GM23338 (cell line): ENCODE measurements around the gene MMP19. TPM values are rescaled to one million over a fixed set of nuclear protein-coding genes. Genes with fewer than 3 reads are reported as not detected.

Experiments
- ATAC-seq: fragments of 200-7000 bp; cut with Tn5 transposase; 3 replicates; pipeline ENCODE4 v1.9.1; 2020
- DNase-seq: peaks from one replicate; pipeline ENCODE4 v3.0.0-alpha.2; 2015; ENCODE audit warnings: low spot score
- H2AFZ ChIP-seq: fragments of 200-600 bp; sonication (generic); 2 replicates; pipeline ENCODE4 v1.8.0; 2016; ENCODE audit warnings: antibody characterized with exemption, mild to moderate bottlenecking, moderate library complexity
- H3F3A ChIP-seq: fragments of 200-600 bp; sonication (generic); replicated peaks from 2 replicates; pipeline ENCODE4 v1.8.0; 2017; ENCODE audit warnings: antibody characterized with exemption, mixed run types, low read depth
- H3K27ac ChIP-seq: fragments of 200-600 bp; sonication (generic); 2 replicates; pipeline ENCODE4 v1.6.1; 2016; ENCODE audit warnings: low read depth
- H3K27me3 ChIP-seq: fragments of 200-600 bp; sonication (generic); 2 replicates; pipeline ENCODE4 v1.8.0; 2016; ENCODE audit warnings: mild to moderate bottlenecking, mixed run types, moderate library complexity; ENCODE audit not compliant: insufficient read depth
- H3K36me3 ChIP-seq: fragments of 200-600 bp; sonication (generic); 2 replicates; pipeline ENCODE4 v1.8.0; 2016; ENCODE audit warnings: mild to moderate bottlenecking; ENCODE audit not compliant: insufficient read depth
- H3K4me1 ChIP-seq: fragments of 200-600 bp; sonication (generic); 2 replicates; pipeline ENCODE4 v1.8.0; 2016; ENCODE audit warnings: mild to moderate bottlenecking, moderate library complexity; ENCODE audit not compliant: insufficient read depth
- H3K4me2 ChIP-seq: fragments of 200-600 bp; sonication (generic); 2 replicates; pipeline ENCODE4 v1.7.1; 2017; ENCODE audit warnings: mixed run types
- H3K4me3 ChIP-seq: fragments of 200-600 bp; sonication (generic); 2 replicates; pipeline ENCODE4 v1.6.1; 2016; ENCODE audit warnings: mixed run types
- H3K79me2 ChIP-seq: fragments of 200-600 bp; sonication (generic); replicated peaks from 2 replicates; pipeline ENCODE4 v1.8.0; 2017; ENCODE audit warnings: mild to moderate bottlenecking; ENCODE audit not compliant: insufficient read depth
- H3K9me2 ChIP-seq: fragments of 200-600 bp; sonication (generic); 2 replicates; pipeline ENCODE4 v1.8.0; 2017; ENCODE audit not compliant: insufficient read depth
- H4K20me1 ChIP-seq: fragments of 200-600 bp; sonication (generic); replicated peaks from 2 replicates; pipeline ENCODE4 v1.8.0; 2017; ENCODE audit warnings: mild to moderate bottlenecking; ENCODE audit not compliant: insufficient read depth
- H3K27ac Mint-ChIP-seq: 2 replicates; pipeline ENCODE4 v1.8.0; 2020; ENCODE audit warnings: inconsistent platforms, mild to moderate bottlenecking, moderate library complexity, mixed read lengths
- H3K27me3 Mint-ChIP-seq: 3 replicates; pipeline ENCODE4 v1.8.0; 2022; ENCODE audit warnings: low read depth, mild to moderate bottlenecking, moderate library complexity, mixed read lengths, inconsistent platforms; ENCODE audit not compliant: insufficient read depth, poor library complexity
- H3K36me3 Mint-ChIP-seq: 3 replicates; pipeline ENCODE4 v1.8.0; 2021; ENCODE audit warnings: low read depth, mild to moderate bottlenecking, inconsistent platforms, moderate library complexity, mixed read lengths
- H3K4me1 Mint-ChIP-seq: 3 replicates; pipeline ENCODE4 v1.8.0; 2020; ENCODE audit warnings: mild to moderate bottlenecking, inconsistent platforms, mixed read lengths
- H3K4me3 Mint-ChIP-seq: 3 replicates; pipeline ENCODE4 v1.8.0; 2021; ENCODE audit warnings: moderate library complexity, mild to moderate bottlenecking, inconsistent platforms, mixed read lengths
- H3K9me3 Mint-ChIP-seq: 3 replicates; pipeline ENCODE4 v1.8.0; 2020; ENCODE audit warnings: moderate library complexity, mild to moderate bottlenecking, inconsistent platforms, mixed read lengths
- CTCF ChIP-seq, 2 experiments: fragments of 200-600 bp in 1 of 2; sonication (generic) in 1 of 2; conservative IDR thresholded peaks; 2 replicates each; pipeline versions ENCODE4 v1.5.1 to v1.6.1; 2016 to 2017; ENCODE audit warnings: antibody characterized with exemption in 2 of 2, low read depth in 2 of 2, mild to moderate bottlenecking in 2 of 2, moderate library complexity in 1 of 2
- EZH2 ChIP-seq: fragments of 200-600 bp; sonication (generic); IDR thresholded peaks from one replicate; pipeline ENCODE4 v1.8.0; 2017; ENCODE audit warnings: antibody characterized with exemption, mild to moderate bottlenecking, low read depth; ENCODE audit not compliant: unreplicated experiment
- EZH2phosphoT487 ChIP-seq: fragments of 200-600 bp; sonication (generic); IDR thresholded peaks from one replicate; pipeline ENCODE4 v1.8.1; 2018; ENCODE audit warnings: antibody characterized with exemption; ENCODE audit not compliant: unreplicated experiment
- JUNB ChIP-seq: IDR thresholded peaks from one replicate; pipeline ENCODE4 v1.6.1; 2016; ENCODE audit warnings: antibody characterized with exemption; ENCODE audit not compliant: unreplicated experiment
- NANOG ChIP-seq: IDR thresholded peaks from 2 replicates; pipeline ENCODE4 v1.6.1; 2016; ENCODE audit warnings: antibody characterized with exemption, borderline replicate concordance
- POLR2AphosphoS5 ChIP-seq: IDR thresholded peaks from 2 replicates; pipeline ENCODE4 v1.6.1; 2016; ENCODE audit warnings: antibody characterized with exemption, low read depth
- REST ChIP-seq: IDR thresholded peaks from one replicate; pipeline ENCODE4 v1.6.1; 2018; ENCODE audit warnings: antibody characterized with exemption; ENCODE audit not compliant: unreplicated experiment
- STAT1 ChIP-seq: IDR thresholded peaks from one replicate; pipeline ENCODE4 v1.6.1; 2016; ENCODE audit warnings: antibody characterized with exemption; ENCODE audit not compliant: unreplicated experiment
- ZNF114 ChIP-seq: fragments of 250-450 bp; sonication (Bioruptor Pico); IDR thresholded peaks from 2 replicates; pipeline ENCODE4 v1.5.0; 2020; ENCODE audit warnings: mild to moderate bottlenecking, moderate library complexity
- ZNF331 ChIP-seq: fragments of 250-450 bp; sonication (Bioruptor Pico); IDR thresholded peaks from 2 replicates; pipeline ENCODE4 v1.5.0; 2020; ENCODE audit warnings: low read depth, mild to moderate bottlenecking, moderate library complexity
- polyA plus RNA-seq: library from polyadenylated mRNA; unstranded; fragments of >200 nt; fragmentation: Nextera tagmentation; extraction: Ambion mirVana; gene quantifications from 2 replicates; pipeline ENCODE4 v1.2.1, GENCODE V29; 2016
- total RNA-seq: library from RNA; depleted of rRNA; stranded (reverse); fragments of >200 nt; shearing (Covaris generic); gene quantifications from 2 replicates; pipeline ENCODE4 v1.2.3, GENCODE V29; 2014
- TF ChIP-seq, protein P1 (sequence below): IDR thresholded peaks from 2 replicates; pipeline ENCODE4 v1.6.1; 2016; ENCODE audit warnings: antibody characterized with exemption

The MMP19 gene
- total and polyA plus RNA-seq, 2 experiments from 2014 or later: 1.4 to 1.5 TPM

- Histone ChIP-seq H3K79me2 (peaks cover 100% of the 10 kb centered on the region), H3K36me3 (peaks cover 9% of the 10 kb centered on the region; the same call in 1 of the 2 replicates), H3K4me1 (peaks cover 21% of the 10 kb centered on the region), H4K20me1 (peaks cover 66% of the 10 kb centered on the region), H3K9me2 (no peaks in the 10 kb centered on the region), H2AFZ (no peak overlapping the region), H3K27me3 (no peaks in the 10 kb centered on the region), H3K27ac (no peak overlapping the region), H3F3A (peaks cover 3% of the 10 kb centered on the region; the same call in 1 of the 2 replicates), H3K4me2 (no peak overlapping the region), H3K4me3 (no peak overlapping the region)
- ATAC-seq: no peak
- DNase-seq: no peak
- Mint-ChIP-seq H3K9me3 (no peaks in the 10 kb centered on the region), H3K27me3 (peaks cover 2% of the 10 kb centered on the region), H3K27ac (no peak overlapping the region), H3K4me1 (peaks cover 24% of the 10 kb centered on the region), H3K36me3 (peaks cover 33% of the 10 kb centered on the region), H3K4me3 (no peak overlapping the region)
- TF ChIP-seq ZNF331 (CRISPR knock-in tag) (no peak), STAT1 (no peak), ZNF114 (CRISPR knock-in tag) (no peak), EZH2phosphoT487 (no peak), POLR2AphosphoS5 (no peak), EZH2 (no peak), CTCF (conservative IDR thresholded peaks at IDR 0.05; ENCODE audit: low read depth in 2 of 2) (no peak)
Observed at GRCh38 chr12:55809274-55809673, 33.5 kb downstream of the MMP19 start.

GRCh38 chr12:55806982-55807381 lies 35.8 kb downstream of the MMP19 start:
- Histone ChIP-seq H3K27me3 (no peaks in the 10 kb centered on the region), H3K4me1 (no peaks in the 10 kb centered on the region; the same call in 1 of the 2 replicates), H4K20me1 (peaks cover 64% of the 10 kb centered on the region), H3K36me3 (peaks cover 12% of the 10 kb centered on the region; the same call in 1 of the 2 replicates), H3K27ac (no peak overlapping the region), H3F3A (peaks cover 3% of the 10 kb centered on the region; the same call in 1 of the 2 replicates), H3K4me3 (no peak overlapping the region), H3K79me2 (peaks cover 98% of the 10 kb centered on the region), H3K9me2 (no peaks in the 10 kb centered on the region), H2AFZ (no peak overlapping the region), H3K4me2 (no peak overlapping the region)
- peaks cover 4% of the 10 kb centered on the region for H3K27me3 Mint-ChIP-seq
- peaks cover 6% of the 10 kb centered on the region for H3K4me1 Mint-ChIP-seq
- H3K27ac Mint-ChIP-seq: no peak overlapping the region
- DNase-seq (no peak), ATAC-seq (no peak)
- H3K36me3 Mint-ChIP-seq: peaks cover 40% of the 10 kb centered on the region
- H3K4me3 Mint-ChIP-seq: no peak overlapping the region
- H3K9me3 Mint-ChIP-seq: no peaks in the 10 kb centered on the region
- TF ChIP-seq NANOG: no peak
- TF ChIP-seq, protein P1, sequence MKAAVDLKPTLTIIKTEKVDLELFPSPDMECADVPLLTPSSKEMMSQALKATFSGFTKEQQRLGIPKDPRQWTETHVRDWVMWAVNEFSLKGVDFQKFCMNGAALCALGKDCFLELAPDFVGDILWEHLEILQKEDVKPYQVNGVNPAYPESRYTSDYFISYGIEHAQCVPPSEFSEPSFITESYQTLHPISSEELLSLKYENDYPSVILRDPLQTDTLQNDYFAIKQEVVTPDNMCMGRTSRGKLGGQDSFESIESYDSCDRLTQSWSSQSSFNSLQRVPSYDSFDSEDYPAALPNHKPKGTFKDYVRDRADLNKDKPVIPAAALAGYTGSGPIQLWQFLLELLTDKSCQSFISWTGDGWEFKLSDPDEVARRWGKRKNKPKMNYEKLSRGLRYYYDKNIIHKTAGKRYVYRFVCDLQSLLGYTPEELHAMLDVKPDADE: no peak
- no peak for TF ChIP-seq REST
- TF ChIP-seq STAT1: no peak
- TF ChIP-seq ZNF331 (CRISPR knock-in tag): no peak
- TF ChIP-seq CTCF (conservative IDR thresholded peaks at IDR 0.05; ENCODE audit: low read depth in 2 of 2): no peak
- TF ChIP-seq ZNF114 (CRISPR knock-in tag): no peak
- TF ChIP-seq JUNB: no peak
